GM18498 (cell line): ENCODE measurements around the gene GJD3.

ENCODE experiments used
- ATAC-seq: cut with Tn5 transposase; IDR thresholded peaks from one replicate; pipeline ENCODE4 v1.9.1; 2021; ENCODE audit warnings: mild to moderate bottlenecking, moderate library complexity; ENCODE audit not compliant: unreplicated experiment

The GJD3 gene

DNA sequence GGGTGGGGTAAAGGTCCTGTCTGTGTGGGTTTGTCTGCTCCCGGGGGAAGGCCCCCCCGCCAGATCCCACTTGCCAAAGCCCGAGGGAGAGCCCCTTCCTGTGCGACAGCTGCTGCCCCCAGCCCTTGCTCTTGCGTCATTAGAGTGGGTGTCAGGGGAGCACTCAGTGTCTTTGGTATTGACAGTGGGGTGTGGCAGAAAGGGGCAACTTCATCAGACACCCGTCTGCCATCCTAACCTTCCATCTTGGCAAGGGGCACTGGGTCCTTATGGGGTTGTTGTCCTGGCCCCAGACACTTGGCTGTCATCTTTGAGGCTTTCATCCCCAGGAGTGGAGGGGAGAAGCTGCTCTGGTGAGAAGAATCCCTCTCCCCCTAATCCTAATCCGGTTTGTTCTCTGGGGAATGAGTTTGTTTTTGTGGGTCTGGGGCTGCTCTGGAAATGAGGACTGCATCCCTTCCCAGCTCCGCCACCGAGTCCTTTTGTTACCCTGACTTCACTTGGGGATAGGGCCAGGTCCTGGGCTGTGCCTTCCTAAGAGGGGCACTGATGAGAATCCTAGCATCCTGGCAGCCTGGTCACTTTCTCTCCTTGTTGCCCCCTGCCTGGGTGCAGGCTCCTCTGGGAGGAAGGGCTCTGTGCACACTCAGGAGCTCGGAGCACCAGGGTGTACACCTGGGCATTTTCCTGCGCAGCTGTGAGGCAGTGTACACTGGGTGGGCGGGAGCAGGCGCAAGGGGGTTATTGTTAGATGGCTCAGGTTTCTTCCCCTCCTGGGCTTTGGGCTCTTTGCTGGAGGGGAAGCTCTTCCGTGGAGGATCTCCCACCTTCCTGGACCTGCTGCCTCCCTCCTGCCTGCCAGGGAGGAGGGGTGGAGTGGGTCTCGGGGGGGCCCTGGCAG lies 21.1 kb downstream of the GJD3 start:
- ATAC-seq = no peak

DNA sequence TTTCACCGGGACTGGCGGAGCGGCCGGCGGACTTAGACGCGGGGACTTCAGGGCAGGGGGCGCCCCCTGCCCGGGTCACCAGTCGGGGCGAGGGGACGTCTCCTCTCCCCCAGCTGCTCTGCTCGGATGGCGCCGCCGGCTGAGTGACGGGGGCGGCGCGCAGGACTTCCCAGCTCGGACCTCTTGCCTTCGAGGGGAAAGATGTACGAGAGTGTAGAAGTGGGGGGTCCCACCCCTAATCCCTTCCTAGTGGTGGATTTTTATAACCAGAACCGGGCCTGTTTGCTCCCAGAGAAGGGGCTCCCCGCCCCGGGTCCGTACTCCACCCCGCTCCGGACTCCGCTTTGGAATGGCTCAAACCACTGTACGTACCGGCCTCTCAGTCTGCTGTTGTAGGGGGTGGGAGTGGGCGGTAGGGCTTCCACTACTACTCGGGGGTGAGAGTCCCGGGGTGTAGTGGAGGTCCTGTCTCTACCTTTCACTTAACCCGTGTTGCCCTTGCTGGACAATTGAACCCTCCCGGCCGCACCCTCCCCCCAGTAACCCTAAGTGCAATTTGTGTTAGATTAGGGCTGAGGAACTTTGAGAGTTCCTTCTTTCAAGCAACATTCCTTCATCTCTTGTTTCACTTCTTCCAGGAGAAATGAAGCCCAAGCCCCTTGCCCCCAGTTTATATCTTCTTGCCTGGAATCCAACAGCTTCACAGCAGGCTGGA lies 21.9 kb downstream of the GJD3 start:
- ATAC-seq = no peak

DNA sequence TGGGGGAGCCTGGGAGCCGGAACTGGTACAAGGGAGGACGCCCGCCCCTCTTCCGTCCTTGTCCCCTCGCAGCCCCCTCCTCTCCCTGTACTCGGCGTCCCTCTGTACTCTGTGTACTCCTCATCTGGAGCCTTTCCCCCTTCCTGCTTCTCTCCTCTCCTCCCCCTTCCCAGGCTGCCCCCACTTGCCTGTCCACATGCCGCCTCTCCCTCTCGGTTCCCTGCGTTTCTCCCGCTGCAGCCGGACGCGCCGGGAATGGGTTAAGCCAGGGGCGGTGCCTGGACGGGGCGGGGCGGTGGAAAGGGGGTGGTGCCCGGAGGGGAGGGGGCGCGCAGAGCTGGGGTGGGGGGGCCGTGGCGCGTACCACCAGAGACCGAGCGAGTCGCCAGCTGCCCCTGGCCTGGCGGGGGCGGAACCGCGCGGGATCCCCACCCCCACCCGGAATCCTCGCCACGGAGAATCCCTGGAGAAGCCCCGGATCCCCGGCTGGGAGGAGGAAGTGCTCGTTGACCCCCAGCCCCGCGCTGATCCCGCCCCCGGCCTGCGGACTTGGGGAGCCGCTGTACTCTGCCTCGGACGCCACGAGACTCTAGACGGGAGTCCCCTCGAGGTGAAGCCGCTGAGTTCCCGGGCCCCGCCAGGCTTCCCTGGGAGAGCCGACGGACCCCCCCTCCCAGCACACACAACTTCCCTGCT lies 22.6 kb downstream of the GJD3 start:
- ATAC-seq = no peak

DNA sequence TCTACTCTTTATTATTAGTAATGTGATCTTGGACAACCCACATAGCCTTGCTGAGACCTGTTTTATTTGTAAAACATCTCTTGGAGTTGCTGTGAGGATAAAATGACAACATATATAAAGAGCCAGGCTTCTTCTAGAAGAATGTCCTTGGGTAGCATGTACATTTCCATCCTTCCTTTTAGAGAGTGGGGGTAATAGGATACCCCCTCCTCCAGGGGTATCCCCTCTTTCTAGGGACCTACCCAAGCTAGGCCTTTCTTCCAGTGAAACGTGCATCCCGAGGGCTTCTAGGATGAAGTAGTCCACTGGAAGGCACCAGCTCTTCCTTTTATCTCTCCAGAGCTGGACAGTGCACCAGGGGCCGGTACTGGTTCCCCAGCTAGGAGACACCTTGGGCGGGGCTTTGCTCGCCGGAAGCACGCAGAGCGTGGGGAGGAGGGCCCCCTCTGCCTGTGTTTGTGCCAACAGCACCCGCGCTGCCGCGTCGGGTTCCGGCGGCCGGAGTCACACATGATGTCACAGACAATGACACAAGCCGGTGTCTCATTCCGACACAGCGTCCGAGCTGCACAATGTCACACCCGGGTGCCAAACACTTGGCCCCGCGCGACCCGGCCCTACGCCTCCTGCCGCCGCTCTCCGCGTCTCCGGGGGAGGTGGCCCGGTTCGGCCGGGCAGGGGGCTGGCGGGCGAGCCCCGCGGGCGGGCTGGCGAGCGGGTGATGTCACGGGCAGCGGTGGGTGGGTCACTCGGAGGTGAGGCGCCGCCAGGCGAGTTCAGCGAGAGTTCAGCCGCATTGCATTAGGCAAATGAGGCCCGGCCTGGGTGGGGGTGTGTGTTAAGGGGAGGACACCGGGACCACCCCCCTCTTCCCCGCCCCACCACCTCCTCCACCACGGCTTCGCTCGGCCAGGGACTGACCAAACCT lies 23.4 kb downstream of the GJD3 start:
- ATAC-seq = peak; percentile 84

DNA sequence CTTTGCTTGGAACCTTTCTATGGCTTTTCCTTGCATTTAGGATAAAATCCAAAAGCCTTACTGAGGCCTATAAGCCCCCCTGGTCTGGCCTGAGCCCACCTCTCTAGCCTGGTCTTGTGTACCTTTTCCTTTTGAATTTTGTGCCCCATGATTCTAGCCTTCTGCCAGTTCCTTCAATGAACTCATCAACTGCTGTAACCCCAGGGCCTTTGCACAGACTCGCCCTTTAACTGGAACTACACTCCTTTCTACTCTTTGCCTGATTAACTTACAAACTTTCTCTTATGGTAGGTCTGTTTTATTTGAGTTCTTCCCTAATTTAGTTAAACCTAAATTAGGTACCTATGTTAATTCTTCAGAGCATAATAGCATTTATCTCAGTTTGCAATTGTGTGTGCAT lies 24.2 kb downstream of the GJD3 start:
- ATAC-seq = no peak

DNA sequence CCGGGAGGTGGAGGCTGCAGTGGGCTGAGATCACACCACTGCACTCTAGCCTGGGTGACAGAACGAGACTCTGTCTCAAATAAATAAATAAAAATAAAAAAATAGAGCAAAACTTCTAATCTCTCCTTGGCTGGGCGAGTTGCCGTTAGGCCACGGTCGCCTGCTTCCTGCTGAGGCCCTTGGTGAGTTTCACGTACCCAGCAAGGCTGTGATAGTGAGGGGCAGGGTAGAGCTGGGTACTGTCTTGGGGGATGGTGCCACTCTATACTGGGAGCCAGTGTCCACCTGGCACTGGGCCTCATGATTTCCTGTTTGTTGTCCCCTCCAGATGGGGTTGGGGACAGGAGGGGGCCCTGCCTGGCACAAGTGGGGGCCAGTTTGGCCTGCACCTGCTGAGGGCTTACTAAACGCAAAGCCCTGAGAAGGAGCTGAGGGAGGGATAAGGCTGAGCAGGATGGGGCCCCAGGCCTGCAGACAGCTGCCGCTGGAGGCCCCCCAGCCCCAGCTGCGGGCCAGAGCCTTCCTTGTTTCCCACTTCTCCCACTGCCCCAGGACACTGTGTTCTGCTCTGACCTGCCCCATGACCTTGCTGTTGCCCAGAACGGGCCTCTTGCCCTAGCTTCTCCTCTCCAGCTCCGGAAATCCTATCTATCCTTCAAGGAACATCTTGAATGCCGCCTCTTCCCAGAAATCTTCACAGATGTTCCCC lies 25.4 kb downstream of the GJD3 start:
- ATAC-seq = no peak

DNA sequence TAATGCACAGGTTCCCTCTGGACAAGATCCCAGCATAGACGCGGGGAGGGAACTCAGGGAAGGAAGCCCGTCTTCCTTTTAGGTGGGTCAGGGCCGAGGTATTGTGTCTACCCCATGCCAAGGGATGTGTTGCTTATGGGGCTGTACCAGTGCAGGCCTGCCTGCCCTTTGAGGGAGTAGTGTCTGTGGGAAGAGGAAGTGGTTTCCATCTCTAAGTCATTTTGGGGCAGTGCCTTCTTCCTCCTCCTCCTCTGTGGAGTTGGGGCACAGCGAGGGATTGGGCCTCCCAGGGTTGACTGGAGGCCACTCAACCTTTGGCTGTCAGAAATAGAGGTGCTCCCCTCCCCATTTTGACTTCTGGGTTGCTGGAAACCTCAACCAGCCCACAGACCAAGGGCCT lies 26.5 kb downstream of the GJD3 start:
- no peak for ATAC-seq

DNA sequence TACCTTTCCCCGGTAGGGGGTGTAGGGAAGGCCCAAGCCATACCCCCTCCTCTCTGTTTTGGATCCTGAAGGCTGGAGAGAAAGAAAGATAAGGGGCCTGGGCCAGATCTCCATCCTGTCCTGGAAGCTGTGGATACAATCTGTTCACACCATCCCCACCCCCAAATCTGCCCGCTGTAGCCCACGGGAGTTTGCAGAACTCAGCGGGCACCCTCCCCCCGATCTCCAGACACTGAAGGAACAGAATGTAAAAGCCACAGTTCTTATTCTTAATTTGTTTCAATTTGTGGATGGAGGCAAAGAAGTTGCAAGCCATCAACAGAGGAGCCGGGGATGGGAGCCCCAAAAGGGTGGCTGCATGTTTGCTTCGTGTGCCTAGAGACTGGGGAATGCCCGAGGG lies 27.2 kb downstream of the GJD3 start:
- no peak for ATAC-seq

DNA sequence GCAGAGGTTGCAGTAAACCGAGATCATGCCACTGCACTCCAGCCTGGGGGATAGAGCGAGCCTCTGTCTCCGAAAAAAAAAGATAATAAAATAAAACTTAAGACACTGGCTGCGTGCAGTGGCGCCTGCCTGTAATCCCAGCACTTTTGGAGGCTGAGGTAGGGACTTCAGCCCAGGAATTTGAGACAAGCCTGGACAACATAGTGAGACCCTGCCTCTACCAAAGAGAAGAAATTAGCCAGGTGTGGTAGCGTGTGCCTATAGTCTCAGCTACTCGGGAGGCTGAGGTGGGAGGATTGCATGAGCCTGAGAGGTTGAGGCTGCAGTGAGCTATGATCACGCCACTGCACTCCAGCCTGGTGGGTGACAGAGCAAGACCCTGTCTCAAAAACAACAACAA lies 28.9 kb downstream of the GJD3 start:
- ATAC-seq = no peak

DNA sequence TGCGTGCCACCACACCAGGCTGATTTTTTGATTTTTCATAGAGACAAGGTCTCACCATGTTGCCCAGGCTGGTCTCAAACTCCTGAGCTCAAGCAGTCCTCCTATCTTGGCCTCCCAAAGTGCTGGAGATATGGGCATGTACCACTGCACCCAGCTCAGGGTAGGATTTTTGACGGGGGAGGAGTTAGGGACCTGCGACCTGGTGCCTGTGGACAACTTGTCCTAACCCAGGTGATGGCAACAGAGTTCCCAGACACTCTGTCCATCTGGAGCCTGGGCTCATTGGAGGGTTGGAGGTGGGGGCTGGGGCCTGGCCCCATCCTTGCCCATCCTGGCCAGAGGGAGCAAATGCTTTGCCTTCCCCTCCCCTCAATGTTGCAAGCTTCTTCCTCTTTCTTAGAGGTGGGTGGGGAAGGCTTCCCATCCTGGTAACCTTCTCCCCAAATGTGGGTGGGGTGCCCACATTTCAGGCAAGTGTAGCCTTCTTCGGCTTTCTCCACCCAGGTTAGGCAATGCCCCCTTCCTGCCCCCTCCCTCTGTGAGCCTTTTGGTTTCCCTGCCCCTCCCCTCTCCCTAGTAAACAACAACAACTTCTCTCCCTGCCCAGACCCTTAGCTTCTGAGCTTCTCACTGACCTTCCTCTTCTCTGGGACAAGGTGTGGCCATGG lies 30.6 kb downstream of the GJD3 start:
- no peak for ATAC-seq

DNA sequence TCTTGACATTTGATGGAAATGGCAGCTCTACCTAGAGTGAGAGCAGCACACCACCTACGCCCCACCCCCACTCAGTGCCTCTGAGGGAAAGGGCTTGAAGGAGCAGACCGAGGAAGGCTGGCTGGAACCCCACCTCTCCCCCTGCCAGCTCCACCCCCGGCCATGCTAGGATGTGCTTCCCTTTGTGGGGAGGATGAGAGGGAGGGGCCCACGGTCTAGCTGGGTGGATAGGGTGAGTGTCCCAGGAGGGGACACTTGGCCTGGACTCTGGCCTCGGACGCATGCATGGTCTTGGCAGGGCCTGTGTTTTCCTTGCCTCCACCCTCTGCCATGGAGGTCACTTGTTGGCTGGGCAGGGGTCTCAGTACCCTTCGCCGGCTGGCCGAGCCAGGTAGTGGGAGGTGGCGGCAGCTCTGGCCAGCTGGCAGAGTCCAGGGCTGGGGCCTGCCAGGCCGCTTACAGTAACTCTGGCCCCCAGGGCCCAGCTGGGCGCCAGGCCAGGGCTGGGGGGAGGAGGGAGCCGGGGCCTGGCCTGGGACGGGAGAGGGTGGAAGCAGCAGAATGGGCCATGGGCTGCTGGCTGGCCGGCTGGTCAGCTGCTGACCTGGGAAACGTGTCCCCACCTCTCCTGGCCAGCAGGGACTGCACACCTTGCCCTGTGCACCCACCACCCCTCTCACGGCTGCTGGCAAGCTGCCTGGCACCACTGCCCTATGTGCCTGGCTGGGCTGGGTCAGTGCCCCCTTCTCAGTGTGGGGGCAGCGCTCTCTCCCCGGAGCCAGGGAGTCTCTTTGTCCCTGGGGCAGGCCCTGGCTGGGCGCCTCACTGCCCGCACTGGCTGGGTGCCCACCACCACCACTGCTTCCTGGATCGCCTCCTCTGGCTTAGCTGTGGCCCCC lies 32.5 kb downstream of the GJD3 start:
- no peak for ATAC-seq

DNA sequence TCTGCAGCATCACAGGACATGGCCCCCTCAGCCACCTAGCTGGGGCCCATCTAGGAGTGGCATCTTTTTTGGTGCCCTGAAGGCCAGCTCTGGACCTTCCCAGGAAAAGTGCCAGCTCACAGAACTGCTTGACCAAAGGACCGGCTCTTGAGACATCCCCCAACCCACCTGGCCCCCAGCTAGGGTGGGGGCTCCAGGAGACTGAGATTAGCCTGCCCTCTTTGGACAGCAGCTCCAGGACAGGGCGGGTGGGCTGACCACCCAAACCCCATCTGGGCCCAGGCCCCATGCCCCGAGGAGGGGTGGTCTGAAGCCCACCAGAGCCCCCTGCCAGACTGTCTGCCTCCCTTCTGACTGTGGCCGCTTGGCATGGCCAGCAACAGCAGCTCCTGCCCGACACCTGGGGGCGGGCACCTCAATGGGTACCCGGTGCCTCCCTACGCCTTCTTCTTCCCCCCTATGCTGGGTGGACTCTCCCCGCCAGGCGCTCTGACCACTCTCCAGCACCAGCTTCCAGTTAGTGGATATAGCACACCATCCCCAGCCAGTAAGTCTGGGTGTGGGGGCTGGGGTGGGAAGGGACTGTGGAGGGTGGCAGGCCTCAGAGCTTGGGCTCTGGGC lies 33.6 kb downstream of the GJD3 start:
- ATAC-seq = no peak

DNA sequence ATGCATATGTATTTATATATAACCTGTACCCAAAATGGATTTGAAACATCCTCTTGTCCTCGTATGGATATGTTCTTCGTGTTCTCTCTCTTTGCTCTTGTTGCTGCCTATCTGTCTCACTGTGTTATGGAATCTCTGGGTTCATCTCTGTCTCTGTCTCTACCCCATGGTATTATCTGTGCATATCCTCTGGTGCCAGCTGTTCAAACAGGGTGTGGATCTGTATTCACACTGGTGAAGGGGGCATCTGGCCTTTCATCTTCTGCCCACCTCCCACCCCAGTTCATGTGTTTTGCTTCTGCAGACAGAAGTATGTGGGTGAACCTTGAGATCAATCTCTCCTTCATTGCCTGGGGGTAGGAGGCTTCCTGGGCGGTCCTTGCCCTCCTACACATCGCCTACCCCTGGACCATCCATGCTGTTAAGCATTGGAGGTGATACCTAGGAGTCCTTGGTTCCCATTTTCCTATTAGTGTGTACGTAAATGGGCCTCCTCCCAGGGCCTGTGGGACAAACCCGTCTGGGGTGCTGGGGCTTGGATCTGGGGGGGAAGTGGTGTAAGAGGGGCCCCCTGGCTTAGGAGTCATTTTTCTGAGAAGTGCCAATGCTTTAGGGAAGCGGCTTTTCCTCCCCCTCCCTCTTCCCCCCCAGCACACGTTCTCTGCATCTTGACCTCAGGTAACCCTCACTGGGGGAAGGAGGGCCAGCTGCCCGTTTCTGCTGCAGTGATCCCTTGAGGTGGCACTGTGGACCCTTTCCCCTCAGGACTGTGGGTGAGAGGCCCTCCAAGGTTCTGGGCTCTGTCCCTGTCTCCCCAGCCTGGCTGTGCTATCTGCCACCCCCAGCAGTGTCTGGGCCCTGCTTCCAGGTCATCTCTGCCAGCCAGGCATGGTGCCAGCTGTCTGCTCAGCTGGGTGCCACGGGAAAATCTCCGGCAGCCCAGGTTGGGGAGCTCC lies 34.4 kb downstream of the GJD3 start:
- ATAC-seq = no peak

DNA sequence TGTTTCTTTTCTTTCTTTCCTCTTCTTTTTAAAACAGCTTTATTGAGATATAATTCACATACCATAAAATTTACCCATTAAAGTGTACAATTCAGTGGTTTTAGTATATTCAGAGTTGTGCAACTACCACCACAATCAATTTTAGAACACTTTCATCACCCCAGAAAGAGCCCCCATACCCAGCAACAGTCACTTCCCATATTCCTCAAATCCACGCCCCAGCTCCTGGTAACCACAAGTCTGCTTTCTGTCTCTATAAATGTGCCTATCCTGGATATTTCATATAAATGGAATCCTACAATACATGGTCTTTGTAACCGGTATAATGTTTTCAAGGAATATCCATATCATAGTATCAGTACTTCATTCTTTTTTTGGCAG lies 36.2 kb downstream of the GJD3 start:
- ATAC-seq = no peak

DNA sequence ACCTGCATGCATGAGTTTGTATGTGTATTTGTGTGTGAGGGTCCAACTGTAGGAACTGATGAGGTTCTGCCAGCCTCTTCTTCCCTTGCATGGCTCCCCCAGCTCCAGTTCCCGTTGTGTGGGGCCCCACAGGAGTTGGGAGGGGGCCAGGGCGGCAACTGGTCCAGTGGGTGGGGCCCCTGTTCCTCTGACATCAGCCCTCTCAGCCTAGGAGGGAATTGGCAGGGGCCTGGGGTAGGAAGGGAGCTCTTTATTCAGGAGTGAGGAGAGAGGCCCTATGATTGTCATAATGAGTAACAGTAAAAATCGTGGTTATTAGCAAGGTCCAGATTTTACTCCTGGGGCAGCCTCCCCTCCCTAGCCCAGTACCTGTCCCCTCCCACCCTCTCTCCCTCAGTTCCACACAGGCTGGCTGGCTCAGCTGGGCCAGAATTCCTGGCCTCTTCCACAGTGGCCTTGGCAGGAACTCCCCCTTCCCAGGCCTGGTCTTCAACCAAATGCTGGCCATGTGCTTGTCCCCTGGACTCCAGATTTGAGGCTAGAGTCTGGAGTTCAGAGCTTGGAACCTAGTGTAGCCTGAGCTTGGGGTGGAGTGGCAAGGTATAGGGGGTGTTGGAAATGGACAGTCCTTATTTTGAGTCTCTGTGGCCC lies 36.7 kb downstream of the GJD3 start:
- no peak for ATAC-seq

DNA sequence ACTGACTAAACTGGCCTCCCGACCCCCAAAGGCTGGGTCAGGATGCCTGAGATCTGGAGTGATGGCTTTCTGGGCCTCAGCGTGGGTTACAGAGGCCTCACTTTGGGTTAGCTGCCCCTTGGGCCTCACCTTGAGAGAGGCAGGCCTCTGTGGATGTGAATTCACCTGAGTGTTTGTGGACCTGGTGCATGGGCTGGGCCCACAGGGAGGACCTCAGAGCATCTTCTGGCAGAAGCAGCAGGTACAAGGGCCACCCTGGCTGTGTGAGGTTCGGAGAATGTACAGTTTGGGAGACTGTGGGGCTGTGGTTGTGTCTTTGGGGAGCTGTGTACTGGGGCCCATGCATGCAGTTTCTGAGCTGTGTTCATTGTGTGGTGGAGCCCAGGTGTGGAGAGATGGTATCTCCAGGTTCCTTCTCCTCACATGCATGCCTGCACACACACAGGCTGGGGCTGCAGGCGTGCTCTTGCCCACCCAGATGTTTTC lies 37.2 kb downstream of the GJD3 start:
- no peak for ATAC-seq
